GM21723 (cell line): ENCODE measurements around the gene HS3ST4.
"Not testable (repeated sequence)": the region's sequence is repeated elsewhere in the genome, so short reads cannot be mapped to it uniquely, and the experiment has no call there.

ENCODE experiments used
- ATAC-seq: cut with Tn5 transposase; IDR thresholded peaks from one replicate; pipeline ENCODE4 v1.9.1; 2021; ENCODE audit warnings: mild to moderate bottlenecking, moderate library complexity; ENCODE audit not compliant: unreplicated experiment

Gene HS3ST4

DNA sequence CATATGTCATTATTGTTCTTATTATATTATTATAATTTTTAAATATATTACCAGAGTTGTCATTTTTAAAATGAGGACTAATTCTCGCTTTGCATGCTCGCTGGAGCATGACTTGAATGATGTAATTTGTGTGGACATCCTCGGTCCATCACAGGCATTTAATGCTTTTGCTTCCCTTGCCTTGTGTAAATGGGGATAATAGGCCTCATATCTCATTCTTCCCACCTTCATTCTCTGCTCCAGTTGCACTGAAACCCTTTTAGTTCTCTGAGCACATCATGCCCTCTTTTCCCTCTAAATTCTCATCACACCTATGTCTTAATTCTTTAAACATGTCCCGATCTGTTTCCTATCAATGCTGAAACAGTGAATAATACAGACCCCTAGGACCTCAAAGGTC is 285.4 kb downstream of the HS3ST4 start:
- no peak for ATAC-seq

DNA sequence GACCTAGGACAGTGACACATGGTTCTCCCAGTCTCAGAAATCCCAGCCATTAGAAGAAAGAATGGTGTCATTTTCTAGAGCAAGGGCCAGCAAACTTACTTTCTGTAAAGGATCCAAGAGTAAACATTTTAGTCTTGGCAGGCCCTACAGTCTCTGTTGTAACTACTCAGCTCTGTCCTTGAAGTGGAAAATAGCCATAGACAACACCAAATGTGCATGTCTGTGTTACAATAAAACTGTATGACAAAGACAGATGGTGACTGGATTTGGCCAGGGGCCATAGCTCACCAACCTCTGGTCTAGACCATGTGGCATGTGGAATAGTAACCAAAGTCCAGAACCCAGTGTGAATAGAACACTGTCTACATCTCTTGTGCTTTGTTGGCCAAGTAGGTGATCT is 286.5 kb downstream of the HS3ST4 start:
- ATAC-seq: no peak

DNA sequence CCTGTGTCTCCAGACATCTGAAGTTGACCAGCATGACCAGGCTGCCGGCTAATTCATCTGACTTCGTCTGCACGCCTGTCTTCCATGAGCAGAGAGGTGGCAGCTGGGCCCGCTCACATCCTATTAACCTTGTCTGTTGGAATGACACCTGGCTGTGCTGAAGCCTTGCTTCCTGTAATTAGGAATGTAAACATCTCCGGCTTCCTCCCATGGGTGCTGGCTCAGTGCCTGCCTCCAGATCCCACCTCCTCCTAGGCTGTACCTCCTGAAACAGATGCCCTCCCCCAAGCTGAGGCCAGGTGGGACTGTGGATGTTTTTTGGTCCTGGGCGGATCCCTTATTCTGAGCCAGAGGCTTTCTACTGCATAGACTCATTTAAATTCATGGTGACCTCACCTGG is 296.3 kb downstream of the HS3ST4 start:
- ATAC-seq: no peak

DNA sequence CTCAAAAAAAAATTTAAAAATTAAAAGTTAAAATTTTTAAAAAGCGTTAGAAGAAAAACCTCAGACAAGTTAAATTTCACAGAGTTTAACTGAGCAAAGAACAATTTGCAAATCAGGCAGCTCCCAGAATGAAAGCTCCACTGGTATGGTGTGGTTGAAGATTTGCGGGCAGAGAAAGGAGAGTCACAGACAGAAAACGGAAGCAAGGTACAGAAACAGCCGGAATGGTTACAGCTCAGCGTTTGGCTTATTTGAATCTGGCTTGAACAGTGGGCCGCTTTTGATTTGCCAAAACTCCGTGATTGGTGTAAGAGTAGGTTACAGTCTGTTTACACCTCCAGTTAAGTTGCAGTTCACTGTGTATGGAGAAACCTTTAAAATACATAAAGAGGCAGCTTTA is 297.1 kb downstream of the HS3ST4 start:
- no peak for ATAC-seq

DNA sequence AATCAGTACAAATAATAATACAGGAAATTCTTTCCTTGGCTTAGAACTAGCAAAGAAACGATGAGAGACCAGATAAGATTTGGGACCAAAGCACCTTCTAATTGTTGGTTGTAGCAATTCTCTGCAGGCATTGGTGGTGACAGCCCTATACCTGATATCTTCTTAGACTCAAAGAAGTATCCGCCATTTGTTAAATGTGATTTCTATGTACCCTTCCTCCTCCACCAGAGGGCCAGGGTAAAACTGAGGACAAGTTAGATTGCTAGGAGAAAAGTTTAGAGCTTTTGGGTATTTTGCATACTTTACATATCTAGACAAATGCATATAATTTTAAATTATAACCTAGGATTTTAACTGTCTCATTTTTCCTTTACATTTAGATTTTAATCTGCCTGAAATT is 304.3 kb downstream of the HS3ST4 start:
- ATAC-seq: no peak

DNA sequence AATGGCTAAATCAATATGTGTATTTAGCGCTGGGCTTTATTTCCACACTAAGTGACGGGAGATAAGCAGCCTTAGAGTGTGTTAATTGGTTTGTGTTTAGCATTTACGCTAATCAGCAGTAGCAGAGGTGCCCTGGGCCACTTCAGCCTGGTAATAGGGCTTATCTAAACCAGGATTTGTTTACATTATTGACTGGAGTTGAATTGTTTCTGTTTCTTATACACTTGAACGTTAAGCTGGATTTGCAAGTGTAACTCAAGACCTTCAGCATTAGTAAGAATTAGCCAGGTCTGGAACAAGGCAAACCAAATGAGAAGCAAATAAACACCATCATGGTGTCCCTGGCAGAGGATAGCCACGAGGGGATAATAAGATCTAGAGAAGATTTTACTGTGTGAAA is 313.6 kb downstream of the HS3ST4 start:
- ATAC-seq: no peak

DNA sequence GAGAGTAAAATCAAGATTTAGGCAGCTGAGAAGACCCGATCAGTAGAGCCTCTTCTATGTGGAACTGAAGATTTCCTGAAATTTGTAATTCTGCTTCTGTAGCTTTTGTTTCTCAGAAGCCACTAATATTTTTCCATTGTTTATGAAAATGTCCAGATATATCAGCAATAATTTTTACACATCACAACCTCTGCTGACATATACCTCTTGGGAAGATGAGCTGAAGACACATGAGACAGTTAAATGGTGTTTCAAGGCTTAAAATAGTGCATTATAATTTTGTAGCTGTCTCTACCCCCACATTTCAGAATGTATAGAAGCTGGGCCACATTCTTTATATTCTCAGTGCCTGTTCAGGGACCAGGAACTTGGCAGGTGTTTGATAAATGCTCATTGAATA is 320.6 kb downstream of the HS3ST4 start:
- no peak for ATAC-seq

DNA sequence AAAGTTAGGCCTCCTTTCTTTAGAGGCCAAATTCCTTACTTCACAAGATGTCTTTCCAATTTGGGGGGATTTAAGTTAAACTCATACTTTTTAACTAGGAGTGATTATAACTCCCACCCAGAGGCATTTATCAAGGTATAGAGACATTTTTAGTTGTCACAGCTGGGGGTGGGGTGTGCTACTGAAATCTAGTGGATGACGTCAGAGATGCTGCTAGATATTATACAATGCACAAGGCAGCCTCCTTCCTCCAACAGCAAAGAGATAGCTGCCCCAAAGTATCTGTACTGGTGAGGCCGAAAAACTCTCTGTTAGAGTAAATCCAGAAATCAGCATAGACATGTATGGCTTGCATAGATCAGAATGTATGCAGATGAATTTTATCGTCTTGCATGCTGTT is 324.0 kb downstream of the HS3ST4 start:
- no peak for ATAC-seq

DNA sequence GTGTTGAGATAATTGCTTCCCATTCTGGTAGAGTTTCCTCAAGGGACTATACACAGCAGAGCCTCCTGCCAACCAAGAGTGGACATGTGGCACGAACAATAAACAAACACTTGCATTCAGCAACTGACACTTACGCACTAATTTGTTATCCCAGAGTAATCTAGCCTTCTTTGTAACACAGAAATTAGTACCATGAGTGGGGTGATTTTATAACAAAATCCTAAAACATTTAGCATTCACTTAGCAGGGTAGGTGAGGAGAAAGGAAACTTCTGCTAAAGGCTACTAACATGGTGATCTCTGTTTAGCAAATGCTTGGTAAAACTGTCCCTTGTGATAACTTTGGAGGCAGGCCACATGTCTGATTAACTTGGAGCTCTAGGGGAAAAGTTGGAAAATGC is 325.2 kb downstream of the HS3ST4 start:
- no peak for ATAC-seq

DNA sequence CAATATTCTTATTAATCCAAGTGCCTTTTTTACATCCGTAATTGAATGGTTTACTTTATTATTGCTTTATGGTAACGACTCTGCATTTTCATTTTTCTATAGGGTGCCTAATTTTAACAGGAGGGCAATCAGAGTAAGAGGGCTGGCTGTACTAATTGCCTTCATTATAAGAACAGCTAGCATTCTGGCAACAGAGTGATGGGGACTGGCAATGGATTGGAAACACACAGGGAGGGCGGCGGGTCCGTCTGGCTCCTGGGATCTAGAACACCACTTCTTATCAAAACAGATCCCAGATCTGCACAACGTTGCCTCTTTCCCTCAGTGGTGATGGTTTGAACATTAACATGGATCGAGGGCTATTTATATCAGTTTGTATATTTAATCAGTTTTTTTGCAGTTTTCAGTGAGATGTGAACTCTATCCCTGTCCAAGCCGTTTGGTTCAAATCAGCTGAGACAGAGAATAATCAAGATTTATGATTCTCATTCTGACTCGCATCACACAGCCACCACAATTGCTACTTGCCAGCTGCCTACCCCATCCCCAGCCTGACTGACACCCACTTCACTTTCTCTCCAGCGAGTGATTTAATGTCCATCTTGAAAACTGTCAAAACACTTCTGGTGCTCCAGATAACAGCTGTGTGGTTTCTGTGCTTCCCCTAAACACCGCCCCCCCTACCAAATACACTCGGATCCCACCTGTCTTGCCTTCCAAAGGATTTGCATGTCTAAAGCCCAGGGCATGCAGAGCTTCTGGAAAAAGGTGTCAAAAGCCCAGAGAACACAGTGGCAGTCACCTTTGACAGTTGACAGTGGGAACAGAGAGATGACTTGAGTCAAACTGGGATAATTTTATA is 327.9 kb downstream of the HS3ST4 start:
- ATAC-seq: no peak

DNA sequence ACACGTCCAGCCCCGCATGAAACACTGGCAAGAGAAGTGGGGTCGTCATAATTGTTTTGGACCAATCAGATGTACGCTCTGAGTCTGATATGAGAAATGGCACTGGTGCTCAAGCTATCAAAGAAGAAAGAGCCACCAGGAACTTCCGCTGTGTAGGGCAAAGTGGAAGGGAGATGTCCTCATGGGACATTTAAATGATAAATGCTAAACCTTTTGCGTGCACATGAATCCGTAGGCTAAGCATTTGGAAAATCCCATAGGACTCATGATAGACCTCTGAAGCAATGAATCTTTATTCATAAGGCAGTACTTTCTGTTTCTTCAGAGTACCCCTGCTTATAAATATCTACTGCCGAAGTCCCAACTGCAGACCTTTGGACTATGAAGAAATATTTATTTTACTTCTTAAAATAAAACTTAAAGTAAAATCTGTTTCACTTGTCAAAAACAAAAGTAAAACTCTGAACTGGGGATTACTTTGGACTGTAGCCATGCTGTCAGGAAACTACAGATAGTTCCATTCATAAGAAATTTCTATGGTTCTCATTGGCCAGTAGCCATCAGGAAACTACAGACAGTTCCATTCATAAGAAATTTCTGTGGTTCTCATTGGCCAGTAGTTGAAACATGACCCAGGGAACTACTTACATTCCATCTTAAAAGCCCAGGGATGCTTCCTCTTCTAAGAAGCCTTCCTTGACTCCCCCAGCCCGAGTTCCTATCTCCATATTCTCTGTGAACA is 335.1 kb downstream of the HS3ST4 start:
- no peak for ATAC-seq

DNA sequence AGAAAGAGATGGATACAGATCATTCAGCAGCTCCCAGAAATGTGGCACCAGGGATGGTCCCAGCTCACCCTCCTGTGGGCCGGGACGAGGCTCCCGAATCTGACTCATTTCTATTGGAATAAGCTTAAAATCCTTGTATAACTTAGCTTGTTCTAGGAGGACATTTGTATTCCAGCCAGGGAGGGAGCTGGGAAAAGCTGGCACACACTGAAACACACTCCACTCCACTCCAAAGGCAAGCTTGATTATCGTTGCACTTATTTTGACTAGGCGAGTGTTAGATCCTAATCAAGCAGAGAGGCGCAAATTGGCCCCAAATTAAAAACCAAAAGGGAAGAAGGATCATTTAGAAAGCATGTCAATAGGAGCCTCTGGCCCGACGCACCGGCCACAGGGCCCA is 339.5 kb downstream of the HS3ST4 start:
- ATAC-seq: no peak

DNA sequence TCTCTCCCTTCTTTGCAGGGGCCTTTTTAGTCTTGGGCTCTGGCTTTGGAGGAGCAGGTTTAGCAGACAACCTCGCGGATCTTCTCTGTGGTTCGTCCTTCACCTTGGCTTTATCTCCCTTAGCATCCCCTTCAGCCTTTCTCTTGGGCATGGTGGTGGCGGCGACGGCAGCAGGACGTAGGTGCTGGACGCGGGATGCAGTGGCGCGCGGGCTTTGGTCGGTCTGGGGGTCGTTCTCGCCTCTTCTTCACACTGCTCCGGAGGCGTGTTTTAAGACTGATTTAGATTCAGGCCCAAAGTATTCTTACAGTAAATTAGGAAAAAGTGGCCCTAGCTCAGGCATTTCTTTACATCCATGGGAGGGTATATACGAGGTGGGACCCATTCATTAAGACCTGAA is 340.9 kb downstream of the HS3ST4 start:
- ATAC-seq: not testable (repeated sequence)

DNA sequence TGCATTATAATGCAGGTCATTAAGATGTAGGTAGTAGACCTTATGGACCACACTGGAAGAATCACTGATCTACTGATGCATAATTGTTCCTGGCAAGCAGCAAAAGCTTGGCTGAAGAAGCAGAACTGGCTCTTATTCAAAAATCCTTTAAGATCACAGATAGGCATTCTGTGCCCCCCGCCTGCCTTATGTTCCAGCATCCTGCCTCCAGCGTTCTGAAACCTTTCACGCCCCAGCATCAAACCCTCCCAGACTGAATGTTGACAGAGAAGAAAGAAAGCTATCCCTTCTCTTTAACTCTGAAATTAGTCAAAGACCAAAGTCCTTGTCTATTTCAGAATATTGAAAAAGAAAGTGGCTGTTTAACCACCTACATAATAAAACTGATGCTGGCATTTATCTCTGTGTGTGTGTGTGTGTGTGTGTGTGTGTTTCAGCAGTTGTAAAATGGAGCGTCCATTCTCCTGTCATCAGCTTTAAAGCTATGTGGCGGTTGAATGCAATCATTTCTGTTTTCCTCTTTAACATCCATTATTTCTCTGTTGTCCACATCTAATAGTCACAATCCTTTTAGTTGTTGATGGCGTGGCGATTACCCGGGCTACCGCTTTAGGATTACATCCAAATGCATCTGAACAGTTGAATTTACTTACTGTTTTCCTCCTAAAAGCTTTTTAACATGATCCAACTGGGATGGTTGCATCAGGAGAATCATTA is 350.4 kb downstream of the HS3ST4 start:
- ATAC-seq: no peak

DNA sequence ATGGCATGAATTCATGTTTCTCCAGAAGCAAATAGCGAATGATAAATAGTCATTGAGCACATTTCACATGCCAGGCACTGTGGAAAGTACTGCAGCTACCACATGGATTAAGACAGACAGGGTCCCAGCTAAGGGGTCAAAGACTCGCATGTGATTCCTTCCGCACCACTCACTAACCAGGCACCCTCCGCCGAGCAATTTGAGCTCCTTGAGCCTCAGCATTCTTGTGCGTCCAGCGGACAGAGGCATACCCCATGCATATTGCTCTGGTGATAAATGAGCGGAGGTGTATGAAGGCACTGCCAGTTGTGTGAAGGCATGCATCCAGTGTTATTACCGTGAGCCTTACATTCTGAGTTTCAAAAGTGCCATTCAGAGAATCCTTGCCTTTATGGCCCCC is 358.7 kb downstream of the HS3ST4 start:
- ATAC-seq: no peak

DNA sequence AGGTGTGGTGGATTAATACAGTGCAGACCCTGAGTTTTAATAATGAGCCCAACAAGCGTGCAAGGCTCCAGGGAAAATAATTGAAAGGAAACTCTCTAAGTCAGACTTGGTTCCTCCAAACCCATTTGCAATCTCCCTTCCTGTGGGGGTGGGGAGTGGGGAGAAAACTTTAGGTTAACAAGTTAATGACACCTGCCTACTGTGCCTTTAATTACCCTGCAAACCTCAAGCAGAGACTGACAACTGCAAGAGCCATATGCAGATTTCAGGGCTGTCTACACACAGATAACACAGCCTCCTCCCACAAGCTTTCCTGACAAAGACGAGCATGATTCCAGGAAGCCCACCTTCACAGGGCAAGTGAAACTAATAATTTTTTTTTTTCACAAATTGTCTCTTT is 359.3 kb downstream of the HS3ST4 start:
- no peak for ATAC-seq

DNA sequence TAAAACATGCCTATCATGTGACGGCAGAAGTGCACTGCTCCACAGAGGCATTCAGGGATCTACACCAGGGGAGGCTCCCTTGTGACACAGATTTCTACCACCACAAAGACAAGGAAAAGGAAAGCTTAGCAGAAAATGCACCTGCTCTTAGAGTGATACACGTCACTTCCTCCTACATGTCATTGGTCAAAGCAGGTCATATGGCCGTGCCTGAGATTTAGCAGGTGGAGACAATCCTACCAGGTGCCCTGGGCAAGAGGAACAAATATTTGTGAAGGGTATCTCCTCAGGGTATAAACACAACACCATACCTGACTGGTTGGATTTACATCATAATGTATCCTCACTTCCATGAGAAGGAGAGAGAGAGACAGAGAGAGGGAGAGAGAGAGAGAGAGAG is 362.1 kb downstream of the HS3ST4 start:
- ATAC-seq: no peak

DNA sequence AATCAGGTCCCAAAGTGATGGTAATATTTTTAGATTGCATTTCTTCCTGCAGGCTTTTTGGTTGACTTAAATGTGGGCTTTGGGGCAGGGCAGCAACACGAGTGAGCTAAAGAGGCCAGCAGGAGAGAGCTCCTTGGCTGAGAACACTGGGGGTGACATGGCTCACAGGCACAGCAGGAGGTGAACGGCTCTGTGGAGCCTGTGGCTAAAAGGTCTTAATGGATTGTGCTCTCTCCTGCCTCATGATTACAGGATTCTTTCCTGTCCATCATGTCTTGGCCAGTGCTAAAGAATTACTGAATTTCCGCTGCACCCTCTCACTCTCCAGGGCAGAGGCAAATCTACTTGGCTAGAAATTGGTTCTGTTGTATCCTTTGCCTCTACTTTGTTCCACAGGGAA is 366.6 kb downstream of the HS3ST4 start:
- ATAC-seq: no peak

DNA sequence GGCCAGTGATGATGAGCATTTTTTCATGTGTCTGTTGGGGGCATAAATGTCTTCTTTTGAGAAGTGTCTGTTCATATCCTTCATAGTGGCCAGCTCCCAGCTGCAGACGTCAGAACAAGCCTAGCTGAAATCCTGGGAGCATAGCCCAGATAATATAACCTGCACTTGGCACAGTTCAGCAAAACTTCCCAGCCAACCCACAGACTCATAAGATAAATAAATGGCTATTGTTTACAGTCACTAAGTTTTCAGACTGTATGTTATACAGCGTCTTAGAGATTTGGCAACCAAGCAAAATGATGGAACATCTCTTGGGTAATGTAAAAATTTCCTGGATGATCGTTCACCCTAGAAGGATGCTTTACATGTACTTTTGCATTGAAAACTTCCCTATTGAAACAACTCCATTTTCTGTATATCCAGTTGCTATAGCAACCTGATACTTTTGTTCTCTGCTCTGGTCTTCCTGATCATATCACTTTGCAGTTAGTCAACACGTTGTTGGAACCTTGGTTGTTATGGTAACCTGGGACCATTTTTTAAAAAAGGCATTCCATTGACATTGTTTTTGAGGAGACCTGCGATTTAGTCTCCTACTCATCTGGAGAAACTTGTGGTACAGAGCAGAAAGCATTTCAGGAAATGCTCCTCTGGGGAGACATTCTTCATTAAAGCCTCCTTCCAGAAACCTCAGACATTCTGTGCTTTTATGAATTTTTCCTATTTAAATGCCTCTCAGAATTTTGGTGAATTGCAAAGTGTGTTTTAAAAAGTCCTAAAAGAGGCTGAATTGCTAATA is 378.7 kb downstream of the HS3ST4 start:
- no peak for ATAC-seq

DNA sequence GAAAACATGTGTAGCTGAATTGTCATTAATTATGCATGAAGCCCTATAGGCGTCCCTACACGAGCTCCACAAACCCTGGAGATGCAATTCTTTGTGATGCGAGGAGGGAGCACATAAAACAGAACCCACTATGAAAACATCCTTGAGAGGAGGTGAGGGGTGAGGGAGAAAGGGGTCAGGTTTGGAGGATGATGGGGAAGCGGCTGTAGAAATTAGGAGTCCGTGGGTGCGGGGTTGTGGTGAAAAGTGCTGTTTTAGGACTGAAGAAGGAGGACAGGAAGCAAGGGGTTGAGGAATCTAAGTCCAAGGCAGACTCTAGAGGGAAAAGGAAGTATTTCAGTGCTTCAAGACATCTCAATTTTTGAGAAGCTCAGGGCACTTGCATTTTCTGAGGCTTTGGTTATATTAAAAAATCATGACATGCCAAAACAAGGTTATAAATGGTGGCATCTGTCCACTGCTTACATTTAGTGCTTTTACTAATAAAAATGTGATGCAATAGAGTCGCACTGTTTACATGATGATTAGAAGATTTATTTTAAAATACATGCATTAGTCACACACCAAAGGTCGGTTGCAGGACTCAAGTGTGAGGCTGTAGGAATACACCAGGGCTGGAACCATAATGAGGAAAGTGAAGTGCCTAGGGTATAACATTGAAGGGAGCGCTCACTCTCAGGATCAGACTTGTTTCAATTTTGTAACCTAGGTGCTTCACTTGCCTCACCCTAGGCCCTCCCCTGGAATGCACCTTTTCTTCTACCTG is 379.5 kb downstream of the HS3ST4 start:
- no peak for ATAC-seq
